ENCODE results near the gene OSBPL2. TPM values are rescaled to one million over a fixed set of nuclear protein-coding genes. Genes with fewer than 3 reads are reported as not detected.

Gene OSBPL2
- polyA plus RNA-seq, 4 donors = 19.9 to 36.9 (median 29.3) TPM

- Histone ChIP-seq H3K27ac (ENCODE audit: low read depth in 1 of 3, low read length in 2 of 3) (no peak overlapping the region), H3K4me3 (ENCODE audit: low read depth in 1 of 3, low read length in 3 of 3) (no peak overlapping the region), H3K36me3 (ENCODE audit: control insufficient read depth in 3 of 3, insufficient read depth in 2 of 3, low read depth in 1 of 3, low read length in 3 of 3) (peaks cover 0 to 52% (median 0%) of the 10 kb centered on the region in 3 donors), H3K4me1 (ENCODE audit: control insufficient read depth in 3 of 3, insufficient read depth in 2 of 3, low read depth in 1 of 3, low read length in 2 of 3) (peaks cover 4 to 5% (median 5%) of the 10 kb centered on the region in 3 donors), H3K27me3 (ENCODE audit: control insufficient read depth in 3 of 3, insufficient read depth in 3 of 3, low read length in 3 of 3) (no peaks in the 10 kb centered on the region), H3K9me3 (ENCODE audit: control insufficient read depth in 2 of 2, insufficient read depth in 1 of 2, low read depth in 1 of 2, low read length in 1 of 2) (no peaks in the 10 kb centered on the region)
- FAIRE-seq = no peak
- WGBS, 3 donors = 80 to 81% (median 80%) methylated on average over 8 of the region's 8 CpGs
- no peak for DNase-seq
Measured at GRCh38 chr20:62246431-62246830, 8.1 kb downstream of the OSBPL2 start.

DNA sequence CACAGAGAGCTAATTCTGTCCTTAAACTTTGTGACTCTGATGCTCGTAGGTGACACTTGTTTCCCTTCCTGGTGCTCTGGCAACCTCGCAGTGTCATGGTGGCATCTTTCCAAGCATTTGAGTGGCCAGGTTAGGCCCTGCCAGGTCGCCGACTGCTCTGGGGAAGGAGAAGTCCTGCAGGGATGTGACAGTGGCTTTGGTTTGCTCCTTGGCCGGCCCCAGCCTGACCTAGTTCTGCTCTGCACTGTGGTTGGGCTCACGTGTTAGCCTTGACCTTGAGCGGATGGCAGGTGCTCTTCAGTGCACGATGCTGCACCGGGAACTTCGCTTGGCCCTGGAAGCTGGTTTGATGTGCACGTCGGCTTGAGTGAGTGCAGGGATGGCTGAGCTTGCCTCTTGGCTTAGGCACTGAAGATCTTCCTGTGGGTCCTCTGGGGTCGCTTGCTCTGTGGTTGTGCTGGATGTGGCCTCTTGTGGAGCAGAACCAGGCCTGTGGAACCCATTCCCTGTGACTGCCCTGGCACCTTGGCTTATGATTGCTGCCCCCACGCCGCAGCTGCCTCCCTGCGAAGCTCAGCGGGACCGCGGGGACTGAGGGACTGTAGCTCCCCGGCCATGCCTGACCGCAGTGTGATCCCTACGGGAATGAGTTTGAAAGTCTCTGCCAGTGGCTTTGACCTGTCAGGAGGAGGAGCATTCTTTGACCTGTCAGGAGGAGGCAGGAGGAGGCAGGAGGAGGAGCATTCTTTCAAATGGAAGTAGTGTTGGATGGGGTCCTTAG, 8.7 kb downstream of the OSBPL2 start:
- no peak for FAIRE-seq
- Histone ChIP-seq H3K27me3 (ENCODE audit: control insufficient read depth in 3 of 3, insufficient read depth in 3 of 3, low read length in 3 of 3) (no peaks in the 10 kb centered on the region), H3K9me3 (ENCODE audit: control insufficient read depth in 2 of 2, insufficient read depth in 1 of 2, low read depth in 1 of 2, low read length in 1 of 2) (no peaks in the 10 kb centered on the region), H3K27ac (ENCODE audit: low read depth in 1 of 3, low read length in 2 of 3) (no peak overlapping the region), H3K4me3 (ENCODE audit: low read depth in 1 of 3, low read length in 3 of 3) (no peak overlapping the region), H3K4me1 (ENCODE audit: control insufficient read depth in 3 of 3, insufficient read depth in 2 of 3, low read depth in 1 of 3, low read length in 2 of 3) (peaks cover 3% of the 10 kb centered on the region in 3 donors), H3K36me3 (ENCODE audit: control insufficient read depth in 3 of 3, insufficient read depth in 2 of 3, low read depth in 1 of 3, low read length in 3 of 3) (peaks cover 0 to 49% (median 0%) of the 10 kb centered on the region in 3 donors)
- 55 to 75% (median 63%) methylated on average over 22 of the region's 22 CpGs for WGBS, 3 donors
- peak in 1 of 2 donors; percentile 17 for DNase-seq

- 80 to 87% (median 83%) methylated on average over 6 of the region's 6 CpGs for WGBS, 3 donors
- Histone ChIP-seq H3K9me3 (ENCODE audit: control insufficient read depth in 2 of 2, insufficient read depth in 1 of 2, low read depth in 1 of 2, low read length in 1 of 2) (no peaks in the 10 kb centered on the region), H3K27ac (ENCODE audit: low read depth in 1 of 3, low read length in 2 of 3) (no peak overlapping the region), H3K4me1 (ENCODE audit: control insufficient read depth in 3 of 3, insufficient read depth in 2 of 3, low read depth in 1 of 3, low read length in 2 of 3) (peaks cover 0 to 3% (median 1%) of the 10 kb centered on the region in 3 donors), H3K4me3 (ENCODE audit: low read depth in 1 of 3, low read length in 3 of 3) (no peak overlapping the region), H3K36me3 (ENCODE audit: control insufficient read depth in 3 of 3, insufficient read depth in 2 of 3, low read depth in 1 of 3, low read length in 3 of 3) (peaks cover 0 to 42% (median 0%) of the 10 kb centered on the region in 3 donors), H3K27me3 (ENCODE audit: control insufficient read depth in 3 of 3, insufficient read depth in 3 of 3, low read length in 3 of 3) (no peaks in the 10 kb centered on the region)
- DNase-seq (no peak), FAIRE-seq (no peak)
Measured at GRCh38 chr20:62248890-62249560, 10.7 kb downstream of the OSBPL2 start.

DNA sequence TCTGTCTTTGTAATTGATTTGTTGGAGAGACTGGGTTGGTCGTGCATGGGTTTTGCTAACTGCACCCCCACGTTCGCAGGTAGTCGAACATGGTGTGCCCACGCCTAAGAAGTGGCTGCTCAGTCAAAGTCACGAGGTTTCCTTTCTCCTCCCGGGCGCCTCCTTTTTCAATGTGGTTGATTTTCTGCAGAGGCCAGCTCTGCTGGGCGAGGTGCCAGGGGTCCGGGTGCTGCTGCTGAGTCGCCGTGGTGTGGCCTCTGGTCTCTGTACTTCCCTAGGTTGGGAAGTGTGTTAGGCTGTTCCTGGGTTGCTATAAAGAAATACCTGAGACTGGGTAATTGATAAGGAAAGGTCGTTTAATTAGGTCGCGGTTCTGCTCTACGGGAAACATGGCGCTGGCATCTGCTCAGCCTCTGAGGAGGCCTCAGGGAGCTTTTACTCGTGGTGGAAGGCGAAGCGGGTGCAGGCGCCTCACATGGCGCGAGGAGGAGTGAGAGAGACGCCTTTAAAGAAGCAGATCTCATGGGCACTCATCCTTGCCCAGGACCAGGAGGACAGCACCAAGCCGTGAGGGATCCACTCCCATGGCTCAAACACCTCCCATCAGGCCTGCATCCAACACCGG, 14.1 kb downstream of the OSBPL2 start:
- peaks cover 3 to 44% (median 3%) of the 10 kb centered on the region in 3 donors for H3K36me3 ChIP-seq (ENCODE audit: control insufficient read depth in 3 of 3, insufficient read depth in 2 of 3, low read depth in 1 of 3, low read length in 3 of 3)
- peaks cover 0 to 3% (median 0%) of the 10 kb centered on the region in 3 donors for H3K4me1 ChIP-seq (ENCODE audit: control insufficient read depth in 3 of 3, insufficient read depth in 2 of 3, low read depth in 1 of 3, low read length in 2 of 3)
- H3K9me3 ChIP-seq (ENCODE audit: control insufficient read depth in 2 of 2, insufficient read depth in 1 of 2, low read depth in 1 of 2, low read length in 1 of 2) = no peaks in the 10 kb centered on the region
- H3K27ac ChIP-seq (ENCODE audit: low read depth in 1 of 3, low read length in 2 of 3) = no peak overlapping the region
- DNase-seq (peak in 1 of 2 donors; percentile 15), FAIRE-seq (no peak)
- no peaks in the 10 kb centered on the region for H3K27me3 ChIP-seq (ENCODE audit: control insufficient read depth in 3 of 3, insufficient read depth in 3 of 3, low read length in 3 of 3)
- H3K4me3 ChIP-seq (ENCODE audit: low read depth in 1 of 3, low read length in 3 of 3) = no peak overlapping the region
- 88% methylated on average over 26 of the region's 26 CpGs for WGBS, 3 donors

GRCh38 chr20:62253398-62253797, 15.1 kb downstream of the OSBPL2 start:
- no peak for DNase-seq
- peaks cover 3 to 47% (median 3%) of the 10 kb centered on the region in 3 donors for H3K36me3 ChIP-seq (ENCODE audit: control insufficient read depth in 3 of 3, insufficient read depth in 2 of 3, low read depth in 1 of 3, low read length in 3 of 3)
- FAIRE-seq = no peak
- H3K27ac ChIP-seq (ENCODE audit: low read depth in 1 of 3, low read length in 2 of 3) = no peak overlapping the region
- no peaks in the 10 kb centered on the region for H3K27me3 ChIP-seq (ENCODE audit: control insufficient read depth in 3 of 3, insufficient read depth in 3 of 3, low read length in 3 of 3)
- H3K4me1 ChIP-seq (ENCODE audit: control insufficient read depth in 3 of 3, insufficient read depth in 2 of 3, low read depth in 1 of 3, low read length in 2 of 3) = peaks cover 0 to 3% (median 0%) of the 10 kb centered on the region in 3 donors
- 67 to 86% (median 84%) methylated on average over 6 of the region's 6 CpGs for WGBS, 3 donors
- H3K9me3 ChIP-seq (ENCODE audit: control insufficient read depth in 2 of 2, insufficient read depth in 1 of 2, low read depth in 1 of 2, low read length in 1 of 2) = no peaks in the 10 kb centered on the region
- H3K4me3 ChIP-seq (ENCODE audit: low read depth in 1 of 3, low read length in 3 of 3) = no peak overlapping the region

GRCh38 chr20:62254021-62254724, 15.9 kb downstream of the OSBPL2 start:
- peaks cover 0 to under 1% (median 0%) of the 10 kb centered on the region in 3 donors for H3K4me1 ChIP-seq (ENCODE audit: control insufficient read depth in 3 of 3, insufficient read depth in 2 of 3, low read depth in 1 of 3, low read length in 2 of 3)
- H3K27ac ChIP-seq (ENCODE audit: low read depth in 1 of 3, low read length in 2 of 3) = no peak overlapping the region
- no peak for FAIRE-seq
- H3K4me3 ChIP-seq (ENCODE audit: low read depth in 1 of 3, low read length in 3 of 3) = no peak overlapping the region
- DNase-seq = no peak
- H3K36me3 ChIP-seq (ENCODE audit: control insufficient read depth in 3 of 3, insufficient read depth in 2 of 3, low read depth in 1 of 3, low read length in 3 of 3) = peaks cover 3 to 52% (median 6%) of the 10 kb centered on the region in 3 donors
- no peaks in the 10 kb centered on the region for H3K27me3 ChIP-seq (ENCODE audit: control insufficient read depth in 3 of 3, insufficient read depth in 3 of 3, low read length in 3 of 3)
- 84 to 90% (median 90%) methylated on average over 24 of the region's 24 CpGs for WGBS, 3 donors
- H3K9me3 ChIP-seq (ENCODE audit: control insufficient read depth in 2 of 2, insufficient read depth in 1 of 2, low read depth in 1 of 2, low read length in 1 of 2) = no peaks in the 10 kb centered on the region

- Histone ChIP-seq H3K36me3 (ENCODE audit: control insufficient read depth in 3 of 3, insufficient read depth in 2 of 3, low read depth in 1 of 3, low read length in 3 of 3) (peaks cover 7 to 61% (median 14%) of the 10 kb centered on the region in 3 donors), H3K27me3 (ENCODE audit: control insufficient read depth in 3 of 3, insufficient read depth in 3 of 3, low read length in 3 of 3) (no peaks in the 10 kb centered on the region), H3K4me3 (ENCODE audit: low read depth in 1 of 3, low read length in 3 of 3) (no peak overlapping the region), H3K27ac (ENCODE audit: low read depth in 1 of 3, low read length in 2 of 3) (no peak overlapping the region), H3K4me1 (ENCODE audit: control insufficient read depth in 3 of 3, insufficient read depth in 2 of 3, low read depth in 1 of 3, low read length in 2 of 3) (no peaks in the 10 kb centered on the region), H3K9me3 (ENCODE audit: control insufficient read depth in 2 of 2, insufficient read depth in 1 of 2, low read depth in 1 of 2, low read length in 1 of 2) (no peaks in the 10 kb centered on the region)
- no peak for FAIRE-seq
- WGBS, 3 donors = 94 to 95% (median 94%) methylated on average over 10 of the region's 10 CpGs
- no peak for DNase-seq
Measured at GRCh38 chr20:62255976-62256375, 17.7 kb downstream of the OSBPL2 start.
